Naive thymus-derived CD8-positive, alpha-beta T cell (primary cell): Measurements from ENCODE around the gene PSMB2. TPM values are rescaled to one million over a fixed set of nuclear protein-coding genes. Genes with fewer than 3 reads are reported as not detected.
"Not testable (repeated sequence)": the region's sequence is repeated elsewhere in the genome, so short reads cannot be mapped to it uniquely, and the experiment has no call there.

Experiments used
- ATAC-seq, 2 donors: fragments of 150-1000 bp; cut with Tn5 transposase in 1 of 2; sonication (Bioruptor Pico), chemical (Tn5 transposase) in 1 of 2; 1 replicate in 1 of 2; 2 replicates in 1 of 2; pipeline ENCODE4 v1.10.0; 2021; ENCODE audit warnings: mild to moderate bottlenecking in 2 of 2, moderate library complexity in 2 of 2
- POLR2A ChIA-PET: fragments of 350-600 bp; sonication (Branson Sonifier 250); formaldehyde crosslinking; loops from one replicate; lab custom pipeline; 2021; ENCODE audit warnings: antibody characterized with exemption; lab: Charles Lee
- DNase-seq, 10 donors: peaks; one replicate each; pipeline versions ENCODE4 v3.0.0 to v3.0.0-alpha.2; 2020 to 2022
- H3K27ac Mint-ChIP-seq, 10 donors: one replicate each; pipeline ENCODE4 v1.8.0; 2020 to 2022; ENCODE audit warnings: mild to moderate bottlenecking in 10 of 10, mixed read lengths in 10 of 10, moderate library complexity in 4 of 10, inconsistent platforms in 1 of 10
- H3K27me3 Mint-ChIP-seq, 5 donors: one replicate each; pipeline ENCODE4 v1.8.0; 2021 to 2022; ENCODE audit warnings: mixed read lengths in 5 of 5
- H3K36me3 Mint-ChIP-seq, 3 donors: one replicate each; pipeline ENCODE4 v1.8.0; 2020 to 2022; ENCODE audit warnings: mixed read lengths in 3 of 3, mild to moderate bottlenecking in 2 of 3, inconsistent platforms in 1 of 3
- H3K4me1 Mint-ChIP-seq, 4 donors: one replicate each; pipeline ENCODE4 v1.8.0; 2021 to 2022; ENCODE audit warnings: mixed read lengths in 4 of 4
- H3K4me3 Mint-ChIP-seq, 10 donors: one replicate each; pipeline ENCODE4 v1.8.0; 2020 to 2022; ENCODE audit warnings: mild to moderate bottlenecking in 10 of 10, mixed read lengths in 10 of 10, moderate library complexity in 6 of 10, inconsistent platforms in 1 of 10
- H3K9me3 Mint-ChIP-seq, 9 donors: one replicate each; pipeline ENCODE4 v1.8.0; 2020 to 2022; ENCODE audit warnings: mixed read lengths in 9 of 9, mild to moderate bottlenecking in 3 of 9, inconsistent platforms in 1 of 9, moderate library complexity in 1 of 9
- polyA plus RNA-seq, 3 donors: library from polyadenylated mRNA; unstranded; fragments of 300-500 nt; fragmentation: Illumina TruSeq; gene quantifications; one replicate each; pipeline ENCODE4 v1.2.3, GENCODE V29; 2021
- total RNA-seq, 8 experiments: library from RNA in 2 of 8; stranded (reverse) in 2 of 8; gene quantifications; one replicate each; pipeline ENCODE4 v1.2.3 and lab custom pipeline; 2021 to 2026

The PSMB2 gene
- total and polyA plus RNA-seq, 5 experiments from 2014 or later = 26.1 to 72.5 (median 60.3) TPM

DNA sequence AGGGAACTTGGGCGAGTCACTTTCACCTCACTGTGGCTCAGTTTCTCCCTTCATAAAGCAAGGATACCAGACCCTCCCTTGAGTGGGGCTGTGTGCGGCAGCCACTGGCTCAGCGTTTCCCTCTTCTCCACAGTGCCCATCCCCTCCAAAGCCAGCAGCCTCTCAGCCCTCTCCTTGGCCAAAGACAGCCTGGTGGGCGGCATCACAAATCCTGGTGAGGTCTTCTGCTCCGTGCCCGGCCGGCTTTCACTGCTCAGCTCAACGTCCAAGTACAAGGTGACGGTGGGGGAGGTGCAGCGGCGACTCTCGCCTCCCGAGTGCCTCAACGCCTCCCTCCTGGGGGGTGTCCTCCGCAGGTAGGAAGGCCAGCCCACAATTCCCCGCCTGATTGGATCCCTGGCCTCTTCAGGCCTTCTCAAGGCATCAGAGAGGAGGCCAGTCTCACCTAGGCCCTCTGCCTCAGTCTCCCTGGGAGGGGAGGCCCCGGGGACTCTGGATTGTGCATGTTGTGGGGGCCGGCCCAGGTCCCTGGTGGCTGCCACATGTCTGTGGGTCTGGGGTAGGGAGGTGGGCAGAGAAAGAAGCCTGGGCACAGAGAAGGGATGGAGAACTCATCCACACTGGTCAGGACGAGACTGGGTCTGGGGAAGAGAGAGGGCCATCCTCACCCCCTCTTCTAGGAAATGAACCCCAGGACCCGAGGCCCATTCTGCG is 53.0 kb downstream of the PSMB2 start:
- POLR2A ChIA-PET = no interaction called here
- ATAC-seq = no peak
- no peak for DNase-seq
- Mint-ChIP-seq H3K27ac (peak overlapping the region in 1 of 10 donors; percentile 8), H3K4me3 (no peak overlapping the region), H3K27me3 (no peaks in the 10 kb centered on the region), H3K4me1 (peaks cover 6 to 12% (median 9%) of the 10 kb centered on the region in 4 donors), H3K9me3 (no peaks in the 10 kb centered on the region), H3K36me3 (peaks cover 0 to 5% (median 5%) of the 10 kb centered on the region in 3 donors)

GRCh38 chr1:35587736-35588135 is 53.6 kb downstream of the PSMB2 start:
- ATAC-seq (no peak), DNase-seq (no peak)
- Mint-ChIP-seq H3K36me3 (peaks cover 0 to 7% (median 5%) of the 10 kb centered on the region in 3 donors), H3K4me3 (no peak overlapping the region), H3K27me3 (no peaks in the 10 kb centered on the region), H3K27ac (no peak overlapping the region), H3K4me1 (peaks cover 2 to 10% (median 4%) of the 10 kb centered on the region in 4 donors), H3K9me3 (no peaks in the 10 kb centered on the region)
- POLR2A ChIA-PET = no interaction called here

DNA sequence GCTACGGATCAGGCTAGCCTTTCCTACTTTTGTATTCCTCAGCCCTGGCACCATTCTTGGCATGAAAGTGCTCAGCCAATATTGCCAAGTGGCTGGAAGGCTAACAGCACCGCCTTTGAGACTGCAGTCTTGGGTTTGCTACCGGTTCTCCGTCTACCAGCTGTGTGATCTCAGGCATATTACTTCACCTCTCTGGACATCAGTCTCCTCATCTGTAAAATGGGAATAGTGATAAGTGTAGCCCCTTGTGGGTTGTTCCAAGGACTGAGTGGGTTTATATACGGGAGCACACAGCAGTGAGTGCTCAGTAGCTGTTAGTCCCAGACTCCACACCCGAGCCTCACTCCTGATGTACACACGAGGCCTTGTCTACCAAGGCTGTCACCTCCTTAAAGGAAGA is 54.5 kb downstream of the PSMB2 start:
- DNase-seq = no peak
- H3K27ac Mint-ChIP-seq = no peak overlapping the region
- H3K36me3 Mint-ChIP-seq = peaks cover 0 to 6% (median 5%) of the 10 kb centered on the region in 3 donors
- H3K4me3 Mint-ChIP-seq = no peak overlapping the region
- POLR2A ChIA-PET = interaction anchor here (1.0 kb wide), 1 partner anchor 9 kb away, joined by 4 read pairs; no protein-coding TSS in a partner anchor
- no peaks in the 10 kb centered on the region for H3K9me3 Mint-ChIP-seq
- H3K4me1 Mint-ChIP-seq = peaks cover 0 to 9% (median 1%) of the 10 kb centered on the region in 4 donors
- ATAC-seq = no peak
- H3K27me3 Mint-ChIP-seq = no peaks in the 10 kb centered on the region

- H3K36me3 Mint-ChIP-seq, DNase-seq, H3K4me1 Mint-ChIP-seq, H3K27me3 Mint-ChIP-seq, ATAC-seq, H3K9me3 Mint-ChIP-seq, H3K4me3 Mint-ChIP-seq: not testable (repeated sequence)
- H3K27ac Mint-ChIP-seq = peak overlapping the region in 1 of 10 donors; percentile 22
- POLR2A ChIA-PET = interaction anchor here (0.7 to 1.0 kb wide), 3 partner anchors 8 to 184 kb away, joined by 3 to 4 read pairs (median 3); partner anchors contain the start of gene CLSPN
Observed at GRCh38 chr1:35585805-35586204, 55.5 kb downstream of the PSMB2 start.

- peaks cover 0 to 6% (median 0%) of the 10 kb centered on the region in 4 donors for H3K4me1 Mint-ChIP-seq
- no peaks in the 10 kb centered on the region for H3K9me3 Mint-ChIP-seq
- no peak overlapping the region for H3K27ac Mint-ChIP-seq
- H3K36me3 Mint-ChIP-seq = peaks cover 0 to 3% (median 0%) of the 10 kb centered on the region in 3 donors
- no peaks in the 10 kb centered on the region for H3K27me3 Mint-ChIP-seq
- no peak overlapping the region for H3K4me3 Mint-ChIP-seq
- no peak for ATAC-seq
- POLR2A ChIA-PET = interaction anchor here (1.0 kb wide), 1 partner anchor 185 kb away, joined by 3 read pairs; the partner anchor contains the start of gene CLSPN
- DNase-seq = no peak
Observed at GRCh38 chr1:35585281-35585680, 56.0 kb downstream of the PSMB2 start.

DNA sequence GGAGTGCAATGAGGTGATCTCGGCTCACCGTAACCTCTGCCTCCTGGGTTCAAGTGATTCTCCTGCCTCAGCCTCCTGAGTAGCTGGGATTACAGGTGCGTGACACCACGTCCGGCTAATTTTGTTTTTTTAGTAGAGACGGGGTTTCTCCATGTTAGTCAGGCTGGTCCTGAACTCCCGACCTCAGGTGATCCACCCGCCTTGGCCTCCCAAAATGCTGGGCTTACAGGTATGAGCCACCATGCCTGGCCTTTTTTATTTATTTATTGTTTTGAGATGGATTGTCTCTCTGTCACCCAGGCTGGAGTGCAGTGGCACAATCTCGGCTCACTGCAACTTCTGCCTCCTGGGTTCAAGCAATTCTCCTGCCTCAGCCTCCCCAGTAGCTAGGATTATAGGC is 59.7 kb downstream of the PSMB2 start:
- H3K27ac Mint-ChIP-seq, H3K27me3 Mint-ChIP-seq, DNase-seq, H3K36me3 Mint-ChIP-seq, H3K9me3 Mint-ChIP-seq, H3K4me3 Mint-ChIP-seq, ATAC-seq: not testable (repeated sequence)
- POLR2A ChIA-PET = interaction anchor here (0.6 to 0.7 kb wide), 2 partner anchors 109 to 470 kb away, joined by 3 read pairs; no protein-coding TSS in a partner anchor
- peaks cover 7 to 16% (median 12%) of the 10 kb centered on the region in 4 donors for H3K4me1 Mint-ChIP-seq

- no peaks in the 10 kb centered on the region for H3K27me3 Mint-ChIP-seq
- H3K4me3 Mint-ChIP-seq = no peak overlapping the region
- H3K36me3 Mint-ChIP-seq = peaks cover 0 to 3% (median 0%) of the 10 kb centered on the region in 3 donors
- no peak overlapping the region for H3K27ac Mint-ChIP-seq
- ATAC-seq = no peak
- peaks cover 11 to 23% (median 18%) of the 10 kb centered on the region in 4 donors for H3K4me1 Mint-ChIP-seq
- H3K9me3 Mint-ChIP-seq = no peaks in the 10 kb centered on the region
- no peak for DNase-seq
- POLR2A ChIA-PET = interaction anchor here (0.6 to 0.7 kb wide), 2 partner anchors 109 to 471 kb away, joined by 3 read pairs; no protein-coding TSS in a partner anchor
Observed at GRCh38 chr1:35580949-35581388, 60.4 kb downstream of the PSMB2 start.

DNA sequence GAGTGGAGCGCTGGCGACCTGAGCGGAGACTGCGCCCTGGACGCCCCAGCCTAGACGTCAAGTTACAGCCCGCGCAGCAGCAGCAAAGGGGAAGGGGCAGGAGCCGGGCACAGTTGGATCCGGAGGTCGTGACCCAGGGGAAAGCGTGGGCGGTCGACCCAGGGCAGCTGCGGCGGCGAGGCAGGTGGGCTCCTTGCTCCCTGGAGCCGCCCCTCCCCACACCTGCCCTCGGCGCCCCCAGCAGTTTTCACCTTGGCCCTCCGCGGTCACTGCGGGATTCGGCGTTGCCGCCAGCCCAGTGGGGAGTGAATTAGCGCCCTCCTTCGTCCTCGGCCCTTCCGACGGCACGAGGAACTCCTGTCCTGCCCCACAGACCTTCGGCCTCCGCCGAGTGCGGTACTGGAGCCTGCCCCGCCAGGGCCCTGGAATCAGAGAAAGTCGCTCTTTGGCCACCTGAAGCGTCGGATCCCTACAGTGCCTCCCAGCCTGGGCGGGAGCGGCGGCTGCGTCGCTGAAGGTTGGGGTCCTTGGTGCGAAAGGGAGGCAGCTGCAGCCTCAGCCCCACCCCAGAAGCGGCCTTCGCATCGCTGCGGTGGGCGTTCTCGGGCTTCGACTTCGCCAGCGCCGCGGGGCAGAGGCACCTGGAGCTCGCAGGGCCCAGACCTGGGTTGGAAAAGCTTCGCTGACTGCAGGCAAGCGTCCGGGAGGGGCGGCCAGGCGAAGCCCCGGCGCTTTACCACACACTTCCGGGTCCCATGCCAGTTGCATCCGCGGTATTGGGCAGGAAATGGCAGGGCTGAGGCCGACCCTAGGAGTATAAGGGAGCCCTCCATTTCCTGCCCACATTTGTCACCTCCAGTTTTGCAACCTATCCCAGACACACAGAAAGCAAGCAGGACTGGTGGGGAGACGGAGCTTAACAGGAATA is 64.0 kb downstream of the PSMB2 start:
- Mint-ChIP-seq H3K9me3 (no peaks in the 10 kb centered on the region), H3K36me3 (no peaks in the 10 kb centered on the region), H3K27me3 (no peaks in the 10 kb centered on the region), H3K4me1 (peaks cover 17 to 37% (median 26%) of the 10 kb centered on the region in 4 donors), H3K4me3 (peak overlapping the region; percentile 78 to 96 (median 91)), H3K27ac (peak overlapping the region; percentile 54 to 91 (median 84))
- DNase-seq = peak; percentile 31 to 79 (median 60)
- peak; percentile 86 for ATAC-seq
- POLR2A ChIA-PET = interaction anchor here (0.5 to 2.9 kb wide), 9 partner anchors 9 to 309 kb away, joined by 3 to 14 read pairs (median 4); partner anchors contain the start of genes KIAA0319L, NCDN and ZMYM4

DNA sequence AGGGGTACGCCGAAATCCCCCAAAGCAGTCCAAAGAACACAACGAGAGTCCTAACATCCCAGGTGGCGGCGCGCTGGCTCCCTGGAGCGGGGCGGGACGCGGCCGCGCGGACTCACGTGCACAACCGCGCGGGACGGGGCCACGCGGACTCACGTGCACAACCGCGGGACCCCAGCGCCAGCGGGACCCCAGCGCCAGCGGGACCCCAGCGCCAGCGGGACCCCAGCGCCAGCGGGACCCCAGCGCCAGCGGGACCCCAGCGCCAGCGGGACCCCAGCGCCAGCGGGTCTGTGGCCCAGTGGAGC is 64.6 kb downstream of the PSMB2 start:
- not testable (repeated sequence) for H3K36me3 Mint-ChIP-seq, H3K9me3 Mint-ChIP-seq, H3K27me3 Mint-ChIP-seq, ATAC-seq, DNase-seq
- Mint-ChIP-seq H3K4me1 (peaks cover 17 to 37% (median 26%) of the 10 kb centered on the region in 4 donors), H3K4me3 (peak overlapping the region; percentile 81 to 95 (median 84)), H3K27ac (peak overlapping the region in 8 of 10 donors; percentile 4 to 86 (median 78))
- POLR2A ChIA-PET = interaction anchor here (2.9 kb wide), 1 partner anchor 20 kb away, joined by 14 read pairs; the partner anchor contains the start of genes KIAA0319L and NCDN

- ATAC-seq (no peak), DNase-seq (no peak)
- no peaks in the 10 kb centered on the region for H3K36me3 Mint-ChIP-seq
- peak overlapping the region; percentile 70 to 93 (median 84) for H3K4me3 Mint-ChIP-seq
- H3K27ac Mint-ChIP-seq = peak overlapping the region in 8 of 10 donors; percentile 4 to 86 (median 80)
- peaks cover 17 to 37% (median 26%) of the 10 kb centered on the region in 4 donors for H3K4me1 Mint-ChIP-seq
- POLR2A ChIA-PET = interaction anchor here (2.9 kb wide), 1 partner anchor 19 kb away, joined by 14 read pairs; the partner anchor contains the start of genes KIAA0319L and NCDN
- no peaks in the 10 kb centered on the region for H3K27me3 Mint-ChIP-seq
- H3K9me3 Mint-ChIP-seq = no peaks in the 10 kb centered on the region
Observed at GRCh38 chr1:35576061-35576765, 65.1 kb downstream of the PSMB2 start.

- POLR2A ChIA-PET = no interaction called here
- no peaks in the 10 kb centered on the region for H3K9me3 Mint-ChIP-seq
- peak overlapping the region in 5 of 10 donors; percentile 4 to 89 (median 76) for H3K27ac Mint-ChIP-seq
- DNase-seq = no peak
- H3K4me3 Mint-ChIP-seq = peak overlapping the region in 9 of 10 donors; percentile 17 to 93 (median 64)
- H3K36me3 Mint-ChIP-seq = no peaks in the 10 kb centered on the region
- H3K27me3 Mint-ChIP-seq = no peaks in the 10 kb centered on the region
- H3K4me1 Mint-ChIP-seq = peaks cover 17 to 37% (median 26%) of the 10 kb centered on the region in 4 donors
- ATAC-seq = no peak
Observed at GRCh38 chr1:35575416-35575958, 65.8 kb downstream of the PSMB2 start.
